NCI-H1092 treated with DMSO at 0.1 percent for 48 hours (cell line): Measurements from ENCODE around the gene NMNAT2.

ENCODE experiments used
- DNase-seq: peaks from one replicate; lab custom pipeline; 2025; lab: John Stamatoyannopoulos, UW

NMNAT2 gene

DNA sequence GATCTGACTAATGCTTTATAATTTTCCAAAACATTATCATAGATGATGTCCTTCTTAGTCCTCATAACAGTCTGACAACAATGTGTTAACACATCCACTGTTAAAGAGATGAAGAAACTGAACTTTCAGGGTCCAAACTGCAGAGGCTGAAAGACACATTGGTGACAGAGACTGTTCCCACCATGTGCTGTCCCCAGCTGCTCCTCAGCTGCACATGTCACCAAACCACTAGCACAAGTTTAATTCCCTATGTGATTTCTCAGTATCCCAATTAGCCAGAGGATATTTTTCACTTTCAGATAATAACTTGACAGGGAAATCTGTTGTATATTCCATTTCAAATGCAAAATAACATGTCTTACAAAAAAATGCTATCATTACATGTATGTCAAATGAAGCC is 207.5 kb downstream of the NMNAT2 start:
- no peak for DNase-seq

DNA sequence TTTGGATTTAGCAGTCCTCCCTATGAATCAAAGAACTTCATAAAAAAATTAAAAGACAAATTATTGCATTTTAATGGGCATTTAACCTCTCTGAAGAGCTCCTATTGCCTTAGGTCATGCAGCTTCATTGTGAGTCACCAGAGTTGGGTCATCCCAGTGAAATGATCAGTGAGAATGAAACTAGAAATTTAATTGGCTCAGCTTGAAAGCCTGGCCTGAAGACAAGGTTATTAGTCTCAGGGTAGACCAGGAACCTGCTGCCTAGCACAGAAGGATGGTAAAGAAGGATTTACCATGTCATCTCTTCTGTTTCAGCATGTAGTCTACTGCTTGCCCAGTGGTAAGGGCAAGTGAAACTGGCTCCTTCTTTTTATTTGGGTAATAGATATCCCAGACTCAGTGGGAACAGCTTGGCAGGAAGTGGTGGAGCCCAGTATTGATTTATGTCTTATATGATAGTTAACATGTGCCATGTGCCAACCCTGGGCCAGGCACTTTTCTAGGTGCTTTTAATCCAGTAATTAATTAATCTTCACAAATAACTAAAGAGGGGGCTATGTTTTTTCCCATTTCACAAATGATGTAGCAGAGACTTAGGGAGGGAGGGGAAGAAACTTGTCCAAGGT is 208.5 kb downstream of the NMNAT2 start:
- no peak for DNase-seq

DNA sequence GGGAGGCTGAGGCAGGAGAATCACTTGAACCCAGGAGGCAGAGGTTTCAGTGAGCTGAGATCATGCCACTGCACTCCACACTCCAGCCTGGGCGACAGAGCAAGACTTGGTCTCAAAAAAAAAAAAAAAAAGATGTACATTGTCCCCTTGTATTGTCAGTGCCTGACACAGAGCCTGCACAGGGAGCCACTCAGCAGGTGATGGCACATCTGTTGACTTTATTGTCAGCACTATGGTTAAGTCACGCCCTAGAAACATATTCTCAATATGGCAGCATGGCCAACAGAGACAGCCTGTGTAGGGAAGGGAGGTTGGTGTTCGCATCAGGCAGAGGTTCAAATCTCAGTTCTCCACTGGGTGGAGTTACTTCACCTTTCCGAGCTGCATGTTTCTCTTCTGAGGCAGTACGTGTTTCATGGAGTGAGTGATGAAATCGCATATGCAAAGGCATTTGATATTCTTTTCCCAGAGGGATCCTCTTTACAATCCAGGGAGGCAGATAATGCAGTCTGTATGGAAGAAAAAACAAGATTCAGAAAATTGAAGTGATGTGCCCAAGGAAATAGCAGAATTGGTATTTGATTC is 211.6 kb downstream of the NMNAT2 start:
- no peak for DNase-seq

DNA sequence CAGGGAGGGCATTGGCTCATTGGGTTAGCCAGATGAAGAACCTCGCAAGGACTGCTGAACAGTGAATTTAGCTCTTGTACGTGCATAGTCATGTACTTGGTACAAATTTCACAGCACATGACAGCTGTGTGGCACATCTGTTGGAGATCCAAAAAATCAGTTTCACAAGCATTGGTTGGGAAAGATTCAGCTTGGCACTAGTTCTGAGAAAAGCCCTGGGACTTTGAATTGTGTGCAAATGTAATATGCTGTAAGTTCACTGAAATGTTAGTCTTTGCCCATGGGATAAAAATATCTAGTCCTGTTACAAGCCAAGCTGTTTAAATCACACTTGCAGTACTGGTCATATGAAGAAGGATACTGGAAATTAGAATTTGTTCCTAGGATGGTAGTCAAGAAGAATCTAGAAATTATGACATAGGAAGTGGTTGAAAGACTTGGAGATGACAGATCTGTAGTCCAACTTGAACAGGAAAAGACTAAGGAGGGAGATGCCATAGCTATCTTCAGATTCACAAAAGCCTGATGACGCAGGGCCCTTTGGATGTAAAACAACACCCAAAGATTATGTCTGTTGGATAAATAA is 212.9 kb downstream of the NMNAT2 start:
- no peak for DNase-seq

DNA sequence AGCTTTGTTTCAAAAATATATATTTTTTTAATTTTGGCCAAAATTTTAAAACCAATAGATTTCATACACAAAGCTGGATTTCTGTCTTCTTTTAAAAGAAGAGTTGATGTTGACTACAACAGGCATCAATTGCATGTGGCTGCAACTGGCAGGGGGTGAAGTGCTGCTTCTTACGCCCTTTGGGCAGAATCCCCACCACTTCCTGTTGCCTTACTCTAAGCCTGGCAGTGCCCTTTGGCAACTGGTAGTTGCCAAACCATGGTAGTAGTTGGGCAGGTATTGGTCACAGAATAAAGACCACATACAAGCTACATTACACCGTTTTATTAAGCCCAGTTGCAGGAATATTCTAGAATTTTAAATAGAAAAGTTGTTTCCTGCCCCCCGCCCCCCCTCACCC is 215.1 kb downstream of the NMNAT2 start:
- no peak for DNase-seq

DNA sequence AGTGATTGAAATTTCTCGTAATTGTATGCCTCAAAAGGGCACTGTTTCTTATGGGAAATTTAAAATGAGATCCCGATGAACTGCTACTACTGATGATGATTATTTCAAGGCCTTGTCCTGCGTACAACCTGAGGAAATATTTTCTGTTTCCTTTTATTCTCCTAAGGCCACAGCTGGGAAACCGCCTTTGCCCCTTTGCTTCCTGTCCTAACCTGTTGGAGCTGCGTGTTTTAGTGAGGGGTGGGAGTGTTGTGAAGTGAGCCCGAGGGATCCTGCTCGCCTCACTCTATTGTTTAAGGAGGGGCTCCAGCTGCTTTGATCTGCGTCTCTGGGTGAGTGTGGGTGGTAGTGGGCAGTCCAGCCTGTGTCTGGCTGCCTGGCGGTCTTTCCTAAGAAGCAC is 217.7 kb downstream of the NMNAT2 start:
- no peak for DNase-seq

DNA sequence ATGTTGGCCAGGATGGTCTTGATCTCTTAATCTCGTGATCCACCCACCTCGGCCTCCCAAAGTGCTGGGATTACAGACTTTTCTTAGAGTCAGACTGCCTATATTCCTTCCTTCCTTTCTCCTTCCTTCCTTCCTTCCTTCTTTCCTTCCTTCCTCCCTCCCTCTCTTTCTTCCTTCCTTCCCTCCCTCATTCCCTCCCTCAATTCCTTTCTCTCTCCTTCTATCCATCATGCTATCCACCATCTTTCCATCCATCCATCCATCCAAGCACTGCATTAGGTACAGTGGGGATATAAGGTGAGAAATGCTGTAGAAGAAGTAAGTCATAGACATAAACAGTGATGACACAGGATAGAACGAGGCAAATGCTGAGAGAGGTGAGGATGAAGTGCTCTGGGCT is 218.9 kb downstream of the NMNAT2 start:
- DNase-seq = no peak

DNA sequence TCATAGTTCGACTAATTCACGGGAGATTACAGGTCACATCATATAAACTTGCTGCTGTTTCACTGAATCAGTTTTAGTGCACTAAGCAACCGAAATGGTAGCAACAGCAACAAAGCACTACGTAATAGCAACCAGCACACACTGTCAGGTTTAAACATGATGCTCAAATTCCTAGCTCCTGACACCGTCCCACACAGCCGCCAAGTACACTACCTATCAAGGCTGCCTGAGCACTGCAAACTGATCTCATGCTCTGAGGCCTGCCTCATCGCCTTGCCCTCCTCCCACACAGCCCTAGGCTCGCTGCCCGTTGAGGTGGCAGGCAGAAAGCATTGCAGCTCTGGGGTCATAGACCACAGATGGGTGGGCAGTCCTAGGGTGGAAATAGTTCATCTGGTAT is 219.7 kb downstream of the NMNAT2 start:
- DNase-seq = no peak
